ENCODE results near the gene SIGLEC8. TPM values are rescaled to one million over a fixed set of nuclear protein-coding genes. Genes with fewer than 3 reads are reported as not detected.

SIGLEC8 gene
- total RNA-seq, 1 experiment from 2014 or later = not detected

GRCh38 chr19:51402117-51402516 lies 56.1 kb downstream of the SIGLEC8 start:
- DNase-seq (ENCODE audit: low spot score) = no peak

Other genes starting within 250 kb of the SIGLEC8 start
- 1.2 and 3.1 TPM in 2 replicates for gene CD33, start 233.4 kb downstream of the SIGLEC8 start, total RNA-seq (2014; rRNA removed; shearing (Covaris generic))
- not detected in 2 replicates for gene SIGLECL1, start 207.4 kb downstream of the SIGLEC8 start, total RNA-seq (2014; rRNA removed; shearing (Covaris generic))
- gene IGLON5, start 146.8 kb downstream of the SIGLEC8 start, total RNA-seq (2014; rRNA removed; shearing (Covaris generic)) = not detected in 2 replicates
- 0.31 and 0.79 TPM in 2 replicates for gene VSIG10L, start 116.3 kb downstream of the SIGLEC8 start, total RNA-seq (2014; rRNA removed; shearing (Covaris generic))
- gene ETFB, start 92.1 kb downstream of the SIGLEC8 start, total RNA-seq (2014; rRNA removed; shearing (Covaris generic)) = 48.5 and 50.3 TPM in 2 replicates
- gene CLDND2, start 89.5 kb downstream of the SIGLEC8 start, total RNA-seq (2014; rRNA removed; shearing (Covaris generic)) = not detected in 2 replicates
- not detected in 2 replicates for gene NKG7, start 85.8 kb downstream of the SIGLEC8 start, total RNA-seq (2014; rRNA removed; shearing (Covaris generic))
- gene LIM2, start 70.5 kb downstream of the SIGLEC8 start, total RNA-seq (2014; rRNA removed; shearing (Covaris generic)) = not detected in 2 replicates
- gene C19orf84, start 67.9 kb downstream of the SIGLEC8 start, total RNA-seq (2014; rRNA removed; shearing (Covaris generic)) = not detected in 2 replicates
- not detected in 2 replicates for gene SIGLEC10, start 40.8 kb downstream of the SIGLEC8 start, total RNA-seq (2014; rRNA removed; shearing (Covaris generic))
- gene CEACAM18, start 20.1 kb upstream of the SIGLEC8 start, total RNA-seq (2014; rRNA removed; shearing (Covaris generic)) = not detected in 2 replicates
- gene SIGLEC12, start 43.3 kb upstream of the SIGLEC8 start, total RNA-seq (2014; rRNA removed; shearing (Covaris generic)) = not detected in 2 replicates
- not detected in 2 replicates for gene SIGLEC6, start 73.2 kb upstream of the SIGLEC8 start, total RNA-seq (2014; rRNA removed; shearing (Covaris generic))
- 0.72 and 0.96 TPM in 2 replicates for gene ZNF175, start 112.8 kb upstream of the SIGLEC8 start, total RNA-seq (2014; rRNA removed; shearing (Covaris generic))
- not detected in 2 replicates for gene SIGLEC5, start 171.9 kb upstream of the SIGLEC8 start, total RNA-seq (2014; rRNA removed; shearing (Covaris generic))
- gene SIGLEC14, start 188.4 kb upstream of the SIGLEC8 start, total RNA-seq (2014; rRNA removed; shearing (Covaris generic)) = not detected in 2 replicates
- gene SPACA6, start 234.9 kb upstream of the SIGLEC8 start, total RNA-seq (2014; rRNA removed; shearing (Covaris generic)) = 0.52 and 3.2 TPM in 2 replicates

Data from A172 (cell line).